ENCODE measurements around the gene ATAD1.
"Not testable (repeated sequence)": the region's sequence is repeated elsewhere in the genome, so short reads cannot be mapped to it uniquely, and the experiment has no call there.

Gene ATAD1

GRCh38 chr10:87817609-87818504 lies at the start of gene ATAD1:
Gene ATAD1, minus strand, starts transcription at chr10:87818226. Its CDS starts 3,627 bp downstream, at chr10:87814599.
- DNase-seq: peak; percentile 38 to 89 (median 75)

- no peak for DNase-seq
Measured at GRCh38 chr10:87867453-87867852, 49.4 kb upstream of the ATAD1 start.

- DNase-seq: no peak
Measured at GRCh38 chr10:87866412-87866974, 48.5 kb upstream of the ATAD1 start.

GRCh38 chr10:87865241-87865881 lies 47.3 kb upstream of the ATAD1 start:
- DNase-seq: no peak

- DNase-seq: peak in 2 of 56 donors; percentile 6 to 54
Measured at GRCh38 chr10:87864496-87865059, 46.6 kb upstream of the ATAD1 start.

- DNase-seq: peak in 31 of 56 donors; percentile 2 to 67 (median 29)
Measured at GRCh38 chr10:87863951-87864495, 46.0 kb upstream of the ATAD1 start.

GRCh38 chr10:87863053-87863943 lies 45.3 kb upstream of the ATAD1 start, which contains the start of the genes KLLN and PTEN:
Gene KLLN, minus strand, starts transcription at chr10:87863533. Its CDS starts 1,046 bp downstream, at chr10:87862487.
Gene PTEN, plus strand, starts transcription at chr10:87863625. Its CDS starts 845 bp downstream, at chr10:87864470.
- peak; percentile 36 to 93 (median 84) for DNase-seq

GRCh38 chr10:87862679-87863052 lies 44.6 kb upstream of the ATAD1 start:
- DNase-seq: peak in 13 of 56 donors; percentile 41 to 82 (median 59)

- DNase-seq: peak in 55 of 56 donors; percentile 61 to 93 (median 87)
Measured at GRCh38 chr10:87861953-87862678, 44.1 kb upstream of the ATAD1 start.

- peak in 25 of 56 donors; percentile 21 to 80 (median 41) for DNase-seq
Measured at GRCh38 chr10:87861566-87861952, 43.5 kb upstream of the ATAD1 start.

GRCh38 chr10:87860816-87861403 lies 42.9 kb upstream of the ATAD1 start:
- no peak for DNase-seq

GRCh38 chr10:87860156-87860795 lies 42.2 kb upstream of the ATAD1 start:
- DNase-seq: peak in 9 of 56 donors; percentile 1 to 33 (median 7)

GRCh38 chr10:87855665-87856064 lies 37.6 kb upstream of the ATAD1 start:
- DNase-seq: not testable (repeated sequence)

- DNase-seq: not testable (repeated sequence)
Measured at GRCh38 chr10:87855247-87855646, 37.2 kb upstream of the ATAD1 start.

GRCh38 chr10:87852089-87852488 lies 34.1 kb upstream of the ATAD1 start:
- no peak for DNase-seq

- DNase-seq: peak in 22 of 56 donors; percentile 4 to 58 (median 12)
Measured at GRCh38 chr10:87850742-87851205, 32.7 kb upstream of the ATAD1 start.

GRCh38 chr10:87849001-87849400 lies 31.0 kb upstream of the ATAD1 start:
- no peak for DNase-seq

- DNase-seq: no peak
Measured at GRCh38 chr10:87847550-87847949, 29.5 kb upstream of the ATAD1 start.
